HL-60 (cell line): Measurements from ENCODE around the gene SLC38A8.

Source experiments
- DNase-seq, 2 experiments: peaks; one replicate each; pipeline ENCODE4 v3.0.0-alpha.2; 2010 to 2020; ENCODE audit warnings: low read depth in 1 of 2, low spot score in 1 of 2
- H3K27ac ChIP-seq: fragments of 250-450 bp; sonication (Bioruptor Pico); replicated peaks from 2 replicates; pipeline ENCODE4 v1.5.1; 2020; ENCODE audit warnings: mild to moderate bottlenecking, moderate library complexity
- H3K27me3 ChIP-seq: fragments of 250-450 bp; sonication (Bioruptor Pico); 2 replicates; pipeline ENCODE4 v1.5.1; 2021; ENCODE audit warnings: mild to moderate bottlenecking, moderate library complexity; ENCODE audit not compliant: insufficient read depth, poor library complexity, severe bottlenecking
- H3K4me3 ChIP-seq: replicated peaks from 2 replicates; pipeline ENCODE4 v1.5.1; 2011; ENCODE audit warnings: mild to moderate bottlenecking, control low read depth, low read length; ENCODE audit not compliant: insufficient read depth
- GABPA ChIP-seq: IDR thresholded peaks from 2 replicates; pipeline ENCODE4 v1.6.1; 2012; ENCODE audit warnings: low read depth
- POLR2AphosphoS5 ChIP-seq: IDR thresholded peaks from 2 replicates; pipeline ENCODE4 v1.6.1; 2012; ENCODE audit warnings: low read depth
- SPI1 ChIP-seq: IDR thresholded peaks from 2 replicates; pipeline ENCODE4 v1.6.1; 2012; ENCODE audit warnings: low read depth, mild to moderate bottlenecking, borderline replicate concordance
- TF ChIP-seq, protein P1 (sequence below): IDR thresholded peaks from 2 replicates; pipeline ENCODE4 v1.6.1; 2012; ENCODE audit warnings: low read depth; ENCODE audit not compliant: insufficient replicate concordance
- TF ChIP-seq, protein P2 (sequence below): IDR thresholded peaks from one replicate; pipeline ENCODE4 v1.5.1; 2011; ENCODE audit warnings: low read length, control low read depth, inconsistent platforms; ENCODE audit not compliant: insufficient read depth

Gene SLC38A8

DNA sequence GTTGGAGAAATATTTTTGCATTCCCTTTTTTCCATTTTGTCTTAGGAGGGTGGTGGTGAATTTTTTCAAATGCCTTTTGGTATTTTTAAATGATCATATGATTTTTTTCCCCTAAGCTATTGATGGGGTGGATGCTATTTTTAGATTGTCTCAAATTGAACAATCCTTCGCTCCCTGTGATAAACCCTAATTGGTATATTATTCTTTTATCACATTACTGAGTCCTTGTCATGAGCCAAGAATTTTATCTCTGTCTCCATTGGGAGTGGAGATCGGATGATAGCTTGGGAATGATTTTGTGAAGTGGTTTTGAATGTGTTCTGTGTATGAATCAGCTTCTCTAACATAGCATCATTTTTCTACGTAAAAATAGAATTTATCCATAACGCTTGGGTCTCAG, 59.1 kb downstream of the SLC38A8 start:
- Histone ChIP-seq H3K27me3 (peaks cover 3% of the 10 kb centered on the region), H3K4me3 (no peak overlapping the region), H3K27ac (no peak overlapping the region)
- no peak for DNase-seq
- TF ChIP-seq, protein P1, sequence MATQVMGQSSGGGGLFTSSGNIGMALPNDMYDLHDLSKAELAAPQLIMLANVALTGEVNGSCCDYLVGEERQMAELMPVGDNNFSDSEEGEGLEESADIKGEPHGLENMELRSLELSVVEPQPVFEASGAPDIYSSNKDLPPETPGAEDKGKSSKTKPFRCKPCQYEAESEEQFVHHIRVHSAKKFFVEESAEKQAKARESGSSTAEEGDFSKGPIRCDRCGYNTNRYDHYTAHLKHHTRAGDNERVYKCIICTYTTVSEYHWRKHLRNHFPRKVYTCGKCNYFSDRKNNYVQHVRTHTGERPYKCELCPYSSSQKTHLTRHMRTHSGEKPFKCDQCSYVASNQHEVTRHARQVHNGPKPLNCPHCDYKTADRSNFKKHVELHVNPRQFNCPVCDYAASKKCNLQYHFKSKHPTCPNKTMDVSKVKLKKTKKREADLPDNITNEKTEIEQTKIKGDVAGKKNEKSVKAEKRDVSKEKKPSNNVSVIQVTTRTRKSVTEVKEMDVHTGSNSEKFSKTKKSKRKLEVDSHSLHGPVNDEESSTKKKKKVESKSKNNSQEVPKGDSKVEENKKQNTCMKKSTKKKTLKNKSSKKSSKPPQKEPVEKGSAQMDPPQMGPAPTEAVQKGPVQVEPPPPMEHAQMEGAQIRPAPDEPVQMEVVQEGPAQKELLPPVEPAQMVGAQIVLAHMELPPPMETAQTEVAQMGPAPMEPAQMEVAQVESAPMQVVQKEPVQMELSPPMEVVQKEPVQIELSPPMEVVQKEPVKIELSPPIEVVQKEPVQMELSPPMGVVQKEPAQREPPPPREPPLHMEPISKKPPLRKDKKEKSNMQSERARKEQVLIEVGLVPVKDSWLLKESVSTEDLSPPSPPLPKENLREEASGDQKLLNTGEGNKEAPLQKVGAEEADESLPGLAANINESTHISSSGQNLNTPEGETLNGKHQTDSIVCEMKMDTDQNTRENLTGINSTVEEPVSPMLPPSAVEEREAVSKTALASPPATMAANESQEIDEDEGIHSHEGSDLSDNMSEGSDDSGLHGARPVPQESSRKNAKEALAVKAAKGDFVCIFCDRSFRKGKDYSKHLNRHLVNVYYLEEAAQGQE, result no peak
- TF ChIP-seq GABPA (no peak), SPI1 (no peak), POLR2AphosphoS5 (no peak)
- TF ChIP-seq, protein P2, sequence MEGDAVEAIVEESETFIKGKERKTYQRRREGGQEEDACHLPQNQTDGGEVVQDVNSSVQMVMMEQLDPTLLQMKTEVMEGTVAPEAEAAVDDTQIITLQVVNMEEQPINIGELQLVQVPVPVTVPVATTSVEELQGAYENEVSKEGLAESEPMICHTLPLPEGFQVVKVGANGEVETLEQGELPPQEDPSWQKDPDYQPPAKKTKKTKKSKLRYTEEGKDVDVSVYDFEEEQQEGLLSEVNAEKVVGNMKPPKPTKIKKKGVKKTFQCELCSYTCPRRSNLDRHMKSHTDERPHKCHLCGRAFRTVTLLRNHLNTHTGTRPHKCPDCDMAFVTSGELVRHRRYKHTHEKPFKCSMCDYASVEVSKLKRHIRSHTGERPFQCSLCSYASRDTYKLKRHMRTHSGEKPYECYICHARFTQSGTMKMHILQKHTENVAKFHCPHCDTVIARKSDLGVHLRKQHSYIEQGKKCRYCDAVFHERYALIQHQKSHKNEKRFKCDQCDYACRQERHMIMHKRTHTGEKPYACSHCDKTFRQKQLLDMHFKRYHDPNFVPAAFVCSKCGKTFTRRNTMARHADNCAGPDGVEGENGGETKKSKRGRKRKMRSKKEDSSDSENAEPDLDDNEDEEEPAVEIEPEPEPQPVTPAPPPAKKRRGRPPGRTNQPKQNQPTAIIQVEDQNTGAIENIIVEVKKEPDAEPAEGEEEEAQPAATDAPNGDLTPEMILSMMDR, result no peak

DNA sequence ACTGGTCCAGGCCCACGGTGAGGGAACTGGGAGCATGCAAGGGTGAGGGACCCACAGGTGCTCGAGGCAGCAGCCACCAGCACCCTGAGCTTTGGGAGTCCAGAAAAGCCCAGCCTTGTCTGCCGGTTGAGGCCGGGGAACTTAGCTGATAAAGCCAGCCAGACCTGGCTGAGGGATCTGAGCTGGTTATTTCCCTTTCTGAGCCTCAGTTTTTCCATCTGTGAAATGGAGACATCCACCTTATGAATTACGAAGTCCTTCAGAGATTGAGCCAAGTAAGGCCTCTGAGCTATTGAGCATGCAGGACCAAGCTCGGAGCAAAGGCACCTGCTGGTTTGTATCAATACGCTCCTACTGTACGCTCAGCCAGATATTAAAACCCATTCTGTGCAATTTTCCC, 60.8 kb downstream of the SLC38A8 start:
- Histone ChIP-seq H3K27me3 (peaks cover 3% of the 10 kb centered on the region), H3K27ac (no peak overlapping the region), H3K4me3 (no peak overlapping the region)
- DNase-seq, result no peak
- TF ChIP-seq GABPA, result no peak
- TF ChIP-seq SPI1, result no peak
- TF ChIP-seq, protein P2, result no peak
- no peak for TF ChIP-seq POLR2AphosphoS5
- TF ChIP-seq, protein P1, result no peak

DNA sequence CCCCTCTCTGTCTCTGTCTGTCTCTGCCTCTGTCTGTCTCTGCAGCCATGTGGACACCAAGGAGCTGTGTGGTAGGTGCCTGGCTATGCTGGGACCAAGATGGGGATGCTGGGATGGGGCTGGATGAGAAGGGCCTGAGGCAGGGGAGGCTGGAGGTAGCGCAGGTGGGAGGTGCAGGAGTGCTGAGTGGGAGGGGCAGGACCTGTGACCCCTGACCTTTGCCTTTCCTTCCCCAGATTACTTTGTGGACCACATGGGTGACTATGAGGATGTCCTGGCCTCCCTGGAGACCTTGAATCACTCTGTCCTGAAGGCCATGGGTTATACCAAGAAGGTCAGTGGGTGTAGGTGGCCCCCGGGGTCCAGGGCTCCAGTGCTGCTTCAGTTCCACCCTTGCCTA, 61.8 kb downstream of the SLC38A8 start:
- H3K4me3 ChIP-seq, result no peak overlapping the region
- no peaks in the 10 kb centered on the region for H3K27me3 ChIP-seq
- TF ChIP-seq SPI1, result no peak
- no peak overlapping the region for H3K27ac ChIP-seq
- DNase-seq, result no peak

DNA sequence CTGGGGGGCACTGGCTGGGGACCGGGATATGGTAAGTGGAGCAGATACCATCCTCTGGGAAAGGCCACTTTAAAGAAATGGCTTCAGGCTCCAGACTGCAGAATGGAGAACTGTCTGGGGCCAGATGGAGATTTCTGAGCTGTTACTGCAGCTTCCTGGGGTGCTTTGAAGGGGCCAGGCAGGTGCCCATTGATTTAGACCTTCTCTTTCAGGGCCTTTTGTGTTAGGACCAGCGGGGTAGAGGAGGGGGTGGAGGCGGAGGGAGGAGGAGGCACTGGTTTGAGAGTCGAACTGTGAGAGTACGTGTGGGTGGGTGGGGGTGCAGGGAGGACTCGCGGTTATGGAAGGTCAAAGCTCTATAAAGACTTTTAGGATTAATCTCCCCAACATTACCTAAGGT, 63.2 kb downstream of the SLC38A8 start:
- DNase-seq, result no peak
- Histone ChIP-seq H3K27me3 (no peaks in the 10 kb centered on the region), H3K4me3 (no peak overlapping the region), H3K27ac (no peak overlapping the region)
- TF ChIP-seq SPI1, result no peak
- TF ChIP-seq, protein P1, result no peak
- TF ChIP-seq, protein P2, result no peak
- no peak for TF ChIP-seq POLR2AphosphoS5
- TF ChIP-seq GABPA, result no peak
